GM18907 (cell line): Measurements from ENCODE around the gene CCS.
"Not testable (repeated sequence)": the region's sequence is repeated elsewhere in the genome, so short reads cannot be mapped to it uniquely, and the experiment has no call there.

Source experiments
- ATAC-seq: cut with Tn5 transposase; IDR thresholded peaks from one replicate; pipeline ENCODE4 v1.9.1; 2021; ENCODE audit warnings: mild to moderate bottlenecking, moderate library complexity; ENCODE audit not compliant: unreplicated experiment

The CCS gene

DNA sequence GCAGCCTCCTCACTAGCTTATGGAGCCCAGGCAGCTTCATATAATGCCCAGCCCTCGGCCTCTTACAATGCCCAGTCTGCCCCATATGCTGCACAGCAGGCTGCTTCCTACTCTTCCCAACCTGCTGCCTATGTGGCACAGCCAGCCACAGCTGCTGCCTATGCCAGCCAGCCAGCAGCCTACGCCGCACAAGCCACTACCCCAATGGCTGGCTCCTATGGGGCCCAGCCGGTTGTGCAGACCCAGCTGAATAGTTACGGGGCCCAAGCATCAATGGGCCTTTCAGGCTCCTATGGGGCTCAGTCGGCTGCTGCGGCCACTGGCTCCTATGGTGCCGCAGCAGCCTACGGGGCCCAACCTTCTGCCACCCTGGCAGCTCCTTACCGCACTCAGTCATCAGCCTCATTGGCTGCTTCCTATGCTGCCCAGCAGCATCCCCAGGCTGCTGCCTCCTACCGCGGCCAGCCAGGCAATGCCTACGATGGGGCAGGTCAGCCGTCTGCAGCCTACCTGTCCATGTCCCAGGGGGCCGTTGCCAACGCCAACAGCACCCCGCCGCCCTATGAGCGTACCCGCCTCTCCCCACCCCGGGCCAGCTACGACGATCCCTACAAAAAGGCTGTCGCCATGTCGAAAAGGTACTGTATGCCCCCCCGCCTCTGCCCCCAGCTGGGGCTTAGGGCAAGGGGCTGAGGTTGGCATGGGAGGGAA is 32.2 kb downstream of the CCS start:
- ATAC-seq: no peak

DNA sequence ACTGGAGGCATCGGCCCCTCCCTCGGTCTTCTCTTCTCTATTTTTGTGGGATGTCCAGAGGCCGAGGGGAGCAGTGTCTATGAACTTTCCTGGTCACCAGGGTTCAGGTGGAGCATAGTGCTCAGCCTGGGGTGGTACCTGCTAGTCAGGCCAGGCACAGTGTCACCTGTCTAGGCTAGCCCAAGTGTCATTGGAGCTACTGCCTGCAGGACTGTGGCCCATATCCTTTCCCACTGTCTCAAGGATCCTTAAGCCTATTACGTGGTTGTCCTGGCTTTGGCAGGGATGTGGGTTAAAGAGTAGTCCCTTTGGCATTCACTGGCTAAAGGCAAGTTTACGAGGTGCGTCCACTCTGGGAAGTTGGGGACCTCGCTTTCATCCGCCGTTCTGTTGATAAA is 32.8 kb downstream of the CCS start:
- no peak for ATAC-seq

- ATAC-seq: no peak
Observed at GRCh38 chr11:66626382-66626781, 33.4 kb downstream of the CCS start.

DNA sequence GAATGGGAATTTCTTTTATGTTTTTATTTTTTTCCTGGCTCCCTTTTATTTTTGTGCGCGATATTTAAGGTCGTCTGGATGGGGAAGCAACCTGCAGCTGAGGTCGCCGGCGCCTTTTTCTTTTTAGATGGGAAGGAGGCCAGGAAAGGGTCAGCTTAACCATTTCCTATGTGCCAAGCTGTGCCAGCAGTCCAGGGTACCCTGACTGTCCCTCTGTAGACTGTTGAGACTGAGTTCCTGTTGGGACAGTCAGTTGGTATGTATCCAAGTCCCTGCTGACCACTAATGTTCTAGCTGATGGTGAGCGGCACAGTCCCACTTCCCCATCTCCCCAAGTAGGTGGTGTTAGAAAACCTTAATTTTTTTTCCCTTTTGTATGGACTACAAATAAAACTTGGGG is 33.9 kb downstream of the CCS start:
- no peak for ATAC-seq

- ATAC-seq: no peak
Observed at GRCh38 chr11:66628061-66628603, 35.1 kb downstream of the CCS start.

GRCh38 chr11:66629356-66629755 is 36.4 kb downstream of the CCS start:
- ATAC-seq: no peak

DNA sequence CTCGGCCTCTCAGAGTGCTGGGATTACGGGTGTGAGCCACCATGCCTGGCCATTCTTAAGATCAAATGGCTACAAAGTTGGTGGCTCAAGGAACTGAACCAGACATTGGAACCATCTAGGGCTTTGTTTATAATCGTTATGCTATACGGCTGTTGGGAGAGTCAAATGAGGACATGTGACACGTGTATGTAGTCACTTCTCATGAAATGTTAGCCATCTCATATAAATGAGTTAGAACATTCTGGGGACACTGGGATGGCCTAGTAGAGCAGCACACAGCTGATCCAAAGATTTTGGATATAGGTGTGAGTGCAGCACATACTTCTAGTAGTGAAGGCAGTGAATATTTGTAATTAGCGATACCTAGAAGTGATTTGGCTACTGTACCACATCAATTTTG is 38.9 kb downstream of the CCS start:
- no peak for ATAC-seq

DNA sequence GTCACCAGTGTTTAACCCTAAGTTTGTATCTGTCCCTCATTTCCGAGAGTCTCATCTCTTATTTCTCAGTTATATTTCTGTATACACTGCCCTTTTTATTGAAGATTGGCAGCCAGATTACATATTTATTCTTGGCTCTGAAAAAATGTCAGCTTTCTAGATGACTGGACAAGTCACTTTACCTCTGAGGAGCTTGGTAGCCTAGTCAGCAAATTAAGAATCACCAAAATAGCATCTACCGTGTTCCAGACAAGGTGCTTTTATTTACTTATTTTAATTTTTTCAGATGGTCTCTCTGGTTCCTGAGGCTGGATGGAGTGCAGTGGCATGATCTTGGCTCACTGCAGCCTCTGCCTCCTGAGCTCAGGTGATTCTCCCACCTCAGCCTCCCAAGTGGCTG is 40.0 kb downstream of the CCS start:
- ATAC-seq: no peak

DNA sequence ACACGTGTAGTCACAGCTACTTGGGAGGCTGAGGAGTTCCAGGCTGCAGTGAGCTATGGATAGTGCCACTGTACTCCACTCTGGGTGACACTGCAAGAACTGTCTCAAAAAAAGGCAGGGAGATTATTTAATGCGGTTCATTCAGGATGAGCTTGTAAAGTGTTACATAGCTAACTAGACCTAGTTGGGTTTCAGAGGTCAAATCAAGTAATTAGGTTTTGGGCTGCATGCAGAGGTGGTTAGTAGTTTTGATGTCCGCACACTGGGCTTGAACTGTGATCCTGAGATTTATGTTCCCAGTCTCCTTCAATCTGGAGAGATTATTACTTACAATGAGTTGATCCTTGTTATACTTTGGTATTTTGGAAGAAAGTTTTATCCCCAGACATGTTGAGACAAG is 43.4 kb downstream of the CCS start:
- no peak for ATAC-seq

DNA sequence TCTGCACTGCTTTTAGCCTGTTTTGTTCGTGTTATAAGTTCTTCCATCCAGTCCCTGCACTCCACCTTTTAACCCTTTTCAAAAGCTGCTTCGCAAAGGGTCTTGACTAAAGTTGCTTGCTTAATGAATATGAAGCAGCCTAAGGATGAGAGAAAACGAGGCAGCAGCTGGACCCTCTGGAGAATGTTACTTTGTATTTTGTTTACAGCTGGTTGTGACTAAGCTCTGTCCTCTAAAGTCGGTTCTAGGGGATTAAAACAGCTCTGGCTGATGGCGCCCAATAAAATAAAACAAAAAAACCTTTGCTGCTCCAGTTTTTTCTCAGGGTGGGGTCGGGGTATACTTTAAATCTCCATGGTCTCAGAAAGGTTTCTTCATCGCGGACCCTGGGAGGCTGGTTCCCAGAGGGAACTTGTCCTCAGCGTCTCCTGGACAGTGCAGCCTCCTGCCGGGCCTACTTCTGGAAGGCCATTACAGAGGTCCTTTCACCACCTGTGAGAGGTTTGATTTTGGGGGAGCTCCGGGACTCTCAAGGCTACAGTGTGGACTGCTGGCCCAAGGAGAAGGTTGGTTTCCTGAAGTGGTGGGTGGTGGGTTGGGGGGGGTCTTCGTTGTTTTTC is 44.7 kb downstream of the CCS start:
- ATAC-seq: no peak

DNA sequence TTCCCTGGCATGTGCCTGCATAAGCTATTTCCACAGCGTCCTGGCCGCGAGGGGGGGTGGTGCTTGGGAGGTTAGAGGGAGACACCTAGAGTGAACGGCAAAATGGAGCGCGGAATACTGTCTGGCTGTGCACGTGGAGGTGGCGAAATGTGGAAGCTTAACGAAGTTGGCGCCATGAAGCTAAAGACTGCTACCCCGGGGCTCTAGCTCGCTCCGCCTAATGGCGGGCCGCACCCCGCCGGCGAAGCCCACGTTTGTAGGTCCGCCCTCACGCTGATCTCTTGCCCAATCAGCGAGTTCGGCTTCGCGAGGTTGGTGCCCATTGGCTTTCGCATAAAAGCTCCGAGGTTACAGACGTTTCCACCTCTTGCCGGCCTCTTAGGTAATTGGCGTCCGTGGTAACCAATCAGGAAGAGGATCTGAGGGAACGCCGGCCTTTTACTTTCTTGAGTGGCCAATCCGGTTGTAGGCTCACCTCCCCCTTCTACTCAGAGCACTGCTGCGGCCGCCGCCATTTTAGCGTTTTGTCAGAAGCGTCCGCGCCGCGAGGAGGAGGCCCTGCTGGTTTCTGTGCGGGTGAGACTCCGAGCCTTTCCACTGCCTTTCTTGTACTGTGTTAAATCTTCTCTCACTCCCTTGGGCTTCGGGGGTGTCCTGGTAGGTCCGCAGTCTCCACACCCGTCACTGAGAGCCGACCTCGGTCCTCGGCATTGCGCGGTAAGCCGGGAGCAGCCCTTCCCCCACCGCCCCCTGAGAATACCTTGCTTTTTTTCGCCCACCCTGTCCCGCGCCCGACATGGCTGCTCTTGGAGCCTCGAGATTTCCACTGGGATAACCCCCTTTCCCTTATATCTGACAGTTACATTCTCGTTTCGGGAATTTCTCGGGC is 45.4 kb downstream of the CCS start, which contains the start of gene RBM4:
TSS of gene RBM4 (plus strand) at position 527 of the 889 bp plus-strand sequence. CDS start 1,009 bp downstream, outside the sequence.
- peak; percentile 95 for ATAC-seq

- no peak for ATAC-seq
Observed at GRCh38 chr11:66639066-66639813, 46.3 kb downstream of the CCS start.

GRCh38 chr11:66639814-66640340 is 46.9 kb downstream of the CCS start:
- not testable (repeated sequence) for ATAC-seq

GRCh38 chr11:66641834-66642233 is 48.8 kb downstream of the CCS start:
- ATAC-seq: no peak

DNA sequence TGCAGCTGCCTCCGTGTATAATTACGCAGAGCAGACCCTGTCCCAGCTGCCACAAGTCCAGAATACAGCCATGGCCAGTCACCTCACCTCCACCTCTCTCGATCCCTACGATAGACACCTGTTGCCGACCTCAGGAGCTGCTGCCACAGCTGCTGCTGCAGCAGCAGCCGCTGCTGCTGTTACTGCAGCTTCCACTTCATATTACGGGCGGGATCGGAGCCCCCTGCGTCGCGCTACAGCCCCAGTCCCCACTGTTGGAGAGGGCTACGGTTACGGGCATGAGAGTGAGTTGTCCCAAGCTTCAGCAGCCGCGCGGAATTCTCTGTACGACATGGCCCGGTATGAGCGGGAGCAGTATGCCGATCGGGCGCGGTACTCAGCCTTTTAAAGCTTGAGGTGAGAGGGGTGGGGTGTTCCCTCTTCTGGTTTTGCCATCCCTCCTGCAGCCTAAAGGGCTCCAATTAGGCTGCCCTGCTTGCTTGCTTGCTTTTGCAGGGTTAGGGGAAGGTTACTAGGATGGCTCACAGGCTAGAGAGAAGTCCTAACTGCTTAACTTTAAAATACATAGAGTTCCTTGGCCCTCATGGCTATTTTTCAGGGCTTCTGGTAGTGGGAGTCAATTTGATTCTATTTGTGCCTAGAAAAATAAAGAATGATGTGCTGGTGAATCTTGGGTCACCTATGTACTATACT is 50.9 kb downstream of the CCS start:
- no peak for ATAC-seq

- no peak for ATAC-seq
Observed at GRCh38 chr11:66646828-66647227, 53.8 kb downstream of the CCS start.

GRCh38 chr11:66649903-66650302 is 56.9 kb downstream of the CCS start:
- ATAC-seq: no peak

GRCh38 chr11:66651016-66651415 is 58.0 kb downstream of the CCS start:
- no peak for ATAC-seq

DNA sequence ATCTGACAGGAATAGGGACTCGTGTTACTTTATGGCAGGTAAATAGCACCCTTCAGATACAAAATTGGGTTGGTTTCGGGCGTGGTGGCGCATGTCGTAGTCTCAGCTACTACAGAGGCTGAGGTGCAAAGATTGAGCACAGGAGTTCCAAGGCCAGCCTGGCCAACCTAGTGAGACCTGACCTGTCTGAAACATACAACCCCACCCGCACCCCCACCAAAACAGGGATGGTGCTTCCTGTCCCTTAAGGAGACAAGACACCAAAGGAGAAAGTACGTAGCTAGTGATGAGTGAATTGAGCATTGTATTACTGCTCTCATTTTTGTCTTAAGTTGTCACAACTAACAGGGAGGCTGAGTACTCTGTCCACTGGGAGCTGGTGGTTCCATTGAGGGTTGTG is 59.7 kb downstream of the CCS start:
- no peak for ATAC-seq

DNA sequence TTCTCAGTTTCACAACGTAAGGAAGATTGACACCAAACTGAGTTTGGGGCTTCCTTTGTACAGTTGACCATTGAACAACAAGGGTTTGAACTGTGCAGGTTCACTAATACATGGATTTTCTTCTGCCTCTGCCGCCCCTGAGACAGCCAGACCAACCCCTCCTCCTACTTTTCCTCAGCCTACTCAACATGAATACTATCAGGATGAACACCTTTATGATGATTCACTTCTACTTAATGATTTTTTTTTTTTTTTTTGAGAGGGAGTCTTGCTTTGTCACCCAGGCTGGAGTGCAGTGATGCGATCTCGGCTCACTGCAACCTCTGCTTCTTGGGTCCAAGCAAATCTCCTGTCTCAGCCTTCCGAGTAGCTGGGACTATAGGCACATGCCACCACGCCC is 60.1 kb downstream of the CCS start:
- no peak for ATAC-seq
